DND-41 (cell line): ENCODE results near the gene MAP3K14.

Experiments
- EZH2 ChIP-seq: IDR thresholded peaks from 3 replicates; pipeline ENCODE4 v1.6.1; 2012; ENCODE audit warnings: borderline replicate concordance, low read depth, mild to moderate bottlenecking, moderate library complexity, low read length, inconsistent platforms; ENCODE audit not compliant: severe bottlenecking
- TF ChIP-seq, protein P1 (sequence below): IDR thresholded peaks from 2 replicates; pipeline ENCODE4 v1.5.1; 2012; ENCODE audit warnings: borderline replicate concordance, low read length, moderate library complexity, mild to moderate bottlenecking; ENCODE audit not compliant: poor library complexity, severe bottlenecking; ENCODE audit errors: extremely low read depth

DNA sequence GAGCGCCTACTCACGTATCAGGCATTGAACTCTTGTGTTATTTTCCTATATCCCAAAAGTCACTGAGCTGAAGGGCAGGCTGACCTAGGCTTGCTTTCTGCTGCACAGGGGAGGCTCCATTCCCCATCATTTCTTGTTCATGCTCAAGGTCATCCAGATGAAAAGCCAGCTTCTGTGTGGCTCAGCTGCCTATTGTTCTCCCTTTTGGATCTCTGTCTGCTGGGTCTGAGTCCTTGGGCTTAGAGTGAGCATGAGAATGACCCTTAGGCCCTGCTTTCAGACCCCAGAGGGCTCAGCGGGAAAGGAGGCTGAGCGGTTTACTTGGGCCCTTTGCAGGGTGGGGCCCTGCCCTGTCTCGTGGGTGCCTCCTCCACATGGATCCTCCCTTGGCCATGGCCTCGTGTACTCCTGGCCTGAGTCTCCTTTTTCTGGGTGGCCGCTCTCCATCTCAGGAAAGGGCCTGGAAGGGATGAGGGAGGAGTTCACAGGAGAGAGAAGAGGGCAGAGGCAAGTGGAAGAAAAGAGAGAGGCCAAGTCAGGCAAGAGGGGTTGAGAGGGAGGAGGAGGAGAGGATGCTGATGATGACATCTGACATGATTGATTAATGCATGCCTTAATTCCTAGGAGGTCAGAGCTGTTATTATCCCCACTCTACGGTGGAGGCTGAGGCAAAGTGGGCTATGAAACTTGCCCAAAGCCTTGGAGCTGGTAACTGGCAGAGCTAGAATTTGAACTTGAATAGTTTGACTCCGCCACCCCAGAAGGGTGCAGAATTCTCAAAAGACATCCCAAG lies 19.8 kb upstream of the MAP3K14 start:
- TF ChIP-seq, protein P1, sequence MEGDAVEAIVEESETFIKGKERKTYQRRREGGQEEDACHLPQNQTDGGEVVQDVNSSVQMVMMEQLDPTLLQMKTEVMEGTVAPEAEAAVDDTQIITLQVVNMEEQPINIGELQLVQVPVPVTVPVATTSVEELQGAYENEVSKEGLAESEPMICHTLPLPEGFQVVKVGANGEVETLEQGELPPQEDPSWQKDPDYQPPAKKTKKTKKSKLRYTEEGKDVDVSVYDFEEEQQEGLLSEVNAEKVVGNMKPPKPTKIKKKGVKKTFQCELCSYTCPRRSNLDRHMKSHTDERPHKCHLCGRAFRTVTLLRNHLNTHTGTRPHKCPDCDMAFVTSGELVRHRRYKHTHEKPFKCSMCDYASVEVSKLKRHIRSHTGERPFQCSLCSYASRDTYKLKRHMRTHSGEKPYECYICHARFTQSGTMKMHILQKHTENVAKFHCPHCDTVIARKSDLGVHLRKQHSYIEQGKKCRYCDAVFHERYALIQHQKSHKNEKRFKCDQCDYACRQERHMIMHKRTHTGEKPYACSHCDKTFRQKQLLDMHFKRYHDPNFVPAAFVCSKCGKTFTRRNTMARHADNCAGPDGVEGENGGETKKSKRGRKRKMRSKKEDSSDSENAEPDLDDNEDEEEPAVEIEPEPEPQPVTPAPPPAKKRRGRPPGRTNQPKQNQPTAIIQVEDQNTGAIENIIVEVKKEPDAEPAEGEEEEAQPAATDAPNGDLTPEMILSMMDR, result no peak
- no peak for TF ChIP-seq EZH2
